Small intestine (tissue), 7 donors: ENCODE data around the gene PDE6C. TPM values are rescaled to one million over a fixed set of nuclear protein-coding genes. Genes with fewer than 3 reads are reported as not detected.
A peak's percentile ranks its signal among the peaks of the same experiment; 100 is the strongest.

Experiments
- DNase-seq, 2 donors: peaks; one replicate each; pipeline versions ENCODE4 v3.0.0 to v3.0.0-alpha.2; 2013
- FAIRE-seq: peaks from 2 replicates; lab custom pipeline; 2012; peaks lifted over from hg19 to GRCh38; lab: Jason Lieb, UNC
- H3K27ac ChIP-seq, 3 donors: one replicate each; pipeline ENCODE4 v1.5.1; 2013; ENCODE audit warnings: low read length in 2 of 3, mild to moderate bottlenecking in 2 of 3, control low read depth in 1 of 3, inconsistent platforms in 1 of 3, low read depth in 1 of 3, moderate library complexity in 1 of 3
- H3K27me3 ChIP-seq, 3 donors: one replicate each; pipeline ENCODE4 v1.6.1; 2013; ENCODE audit warnings: low read length in 3 of 3, inconsistent platforms in 1 of 3; ENCODE audit not compliant: control insufficient read depth in 3 of 3, insufficient read depth in 3 of 3
- H3K36me3 ChIP-seq, 3 donors: one replicate each; pipeline ENCODE4 v1.6.1; 2013; ENCODE audit warnings: low read length in 3 of 3, inconsistent platforms in 1 of 3, low read depth in 1 of 3, mild to moderate bottlenecking in 1 of 3, moderate library complexity in 1 of 3; ENCODE audit not compliant: control insufficient read depth in 3 of 3, insufficient read depth in 2 of 3
- H3K4me1 ChIP-seq, 3 donors: one replicate each; pipeline ENCODE4 v1.6.1; 2013; ENCODE audit warnings: low read length in 2 of 3, inconsistent platforms in 1 of 3, low read depth in 1 of 3, mild to moderate bottlenecking in 1 of 3, moderate library complexity in 1 of 3; ENCODE audit not compliant: control insufficient read depth in 3 of 3, insufficient read depth in 2 of 3
- H3K4me3 ChIP-seq, 3 donors: one replicate each; pipeline ENCODE4 v1.5.1; 2013; ENCODE audit warnings: low read length in 3 of 3, control low read depth in 1 of 3, inconsistent platforms in 1 of 3, low read depth in 1 of 3, mild to moderate bottlenecking in 1 of 3, moderate library complexity in 1 of 3
- H3K9me3 ChIP-seq, 2 donors: one replicate each; pipeline ENCODE4 v1.6.1; 2013; ENCODE audit warnings: low read depth in 1 of 2, low read length in 1 of 2; ENCODE audit not compliant: control insufficient read depth in 2 of 2, insufficient read depth in 1 of 2
- WGBS, 3 donors: extraction: QIAGEN DNeasy Blood & Tissue Kit; methylation state at CpG; one replicate each; pipeline ENCODE4 v1.1.7; 2013; 5-methylcytosine and 5-hydroxymethylcytosine counted together
- polyA plus RNA-seq, 4 donors: library from polyadenylated mRNA; stranded (reverse) in 3 of 4; unstranded in 1 of 4; fragments of 200-250 nt in 3 of 4; fragments of 120-200 nt in 1 of 4; gene quantifications; one replicate each; pipeline versions ENCODE4 v1.2.1 to v1.2.3, GENCODE V29; 2013
- donor health status: healthy with polysubstance abuse.
- donor health status: control.
- donor health status: control.
- donor health status: Bipolar disorder and iron deficiency.
- donor health status: healthy.

PDE6C gene
- polyA plus RNA-seq, 4 donors: 0.28 TPM; not detected in 3

DNA sequence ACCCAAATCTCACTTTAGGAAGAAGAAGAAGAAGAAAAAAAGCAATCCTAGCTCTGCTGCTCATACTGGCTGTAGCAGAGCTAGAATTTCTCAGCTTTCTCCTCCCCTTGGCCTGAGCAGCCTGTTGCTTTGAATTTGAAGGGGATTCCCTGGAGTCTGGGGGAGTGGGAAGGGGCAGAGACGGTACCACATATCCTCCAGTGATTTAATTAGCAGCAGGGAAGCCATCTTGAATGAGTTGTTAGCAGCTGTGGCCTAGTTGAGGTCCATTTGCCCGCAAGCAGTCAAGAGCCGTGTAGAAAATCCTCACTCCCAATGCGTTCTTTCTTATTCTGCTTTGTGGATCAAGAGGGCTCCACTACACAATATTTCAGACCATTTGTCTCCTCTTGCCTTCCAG, 16.5 kb downstream of the PDE6C start:
- H3K27me3 ChIP-seq: peaks cover 0 to 3% (median 0%) of the 10 kb centered on the region in 3 donors
- WGBS, 3 donors: 81 to 84% (median 83%) methylated on average over 4 of the region's 4 CpGs
- no peaks in the 10 kb centered on the region for H3K36me3 ChIP-seq
- no peak for FAIRE-seq
- no peaks in the 10 kb centered on the region for H3K9me3 ChIP-seq
- DNase-seq: no peak
- no peak overlapping the region for H3K4me3 ChIP-seq
- no peaks in the 10 kb centered on the region for H3K4me1 ChIP-seq
- no peak overlapping the region for H3K27ac ChIP-seq

DNA sequence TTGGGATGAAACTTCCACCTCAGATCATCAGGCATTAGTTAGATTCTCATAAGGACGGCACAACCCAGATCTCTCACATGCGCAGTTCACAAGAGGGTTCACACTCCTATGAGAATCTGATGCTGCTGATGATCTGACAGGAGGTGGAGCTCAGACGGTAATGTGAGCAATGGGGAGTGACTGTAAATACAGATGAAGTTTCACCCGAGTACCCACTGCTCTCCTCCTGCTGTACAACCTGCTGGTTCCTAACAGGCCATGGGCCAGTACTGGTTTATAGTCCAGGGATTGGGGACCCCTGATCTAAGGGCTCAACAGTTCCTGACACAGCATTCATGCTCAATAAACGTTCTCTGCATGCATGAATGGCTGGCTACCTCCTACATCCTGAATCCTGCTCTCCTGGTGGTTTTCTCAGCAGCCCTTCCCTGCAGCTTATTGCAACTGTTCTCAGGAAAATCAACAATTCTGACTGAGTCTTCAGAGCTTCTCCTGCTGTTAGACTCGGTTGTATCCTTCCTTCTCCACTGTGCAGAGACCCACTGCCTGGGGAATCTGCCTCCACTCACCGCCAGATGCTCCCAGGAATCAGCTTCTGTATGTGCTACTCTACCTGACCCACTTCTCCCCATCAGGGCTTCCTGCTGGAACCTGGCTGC, 17.4 kb downstream of the PDE6C start:
- Histone ChIP-seq H3K4me3 (no peak overlapping the region), H3K9me3 (no peaks in the 10 kb centered on the region), H3K27ac (no peak overlapping the region), H3K36me3 (no peaks in the 10 kb centered on the region), H3K4me1 (no peaks in the 10 kb centered on the region), H3K27me3 (peaks cover 0 to 3% (median 0%) of the 10 kb centered on the region in 3 donors)
- 62 to 64% (median 64%) methylated on average over 7 of the region's 7 CpGs for WGBS, 3 donors
- DNase-seq: no peak
- FAIRE-seq: no peak

DNA sequence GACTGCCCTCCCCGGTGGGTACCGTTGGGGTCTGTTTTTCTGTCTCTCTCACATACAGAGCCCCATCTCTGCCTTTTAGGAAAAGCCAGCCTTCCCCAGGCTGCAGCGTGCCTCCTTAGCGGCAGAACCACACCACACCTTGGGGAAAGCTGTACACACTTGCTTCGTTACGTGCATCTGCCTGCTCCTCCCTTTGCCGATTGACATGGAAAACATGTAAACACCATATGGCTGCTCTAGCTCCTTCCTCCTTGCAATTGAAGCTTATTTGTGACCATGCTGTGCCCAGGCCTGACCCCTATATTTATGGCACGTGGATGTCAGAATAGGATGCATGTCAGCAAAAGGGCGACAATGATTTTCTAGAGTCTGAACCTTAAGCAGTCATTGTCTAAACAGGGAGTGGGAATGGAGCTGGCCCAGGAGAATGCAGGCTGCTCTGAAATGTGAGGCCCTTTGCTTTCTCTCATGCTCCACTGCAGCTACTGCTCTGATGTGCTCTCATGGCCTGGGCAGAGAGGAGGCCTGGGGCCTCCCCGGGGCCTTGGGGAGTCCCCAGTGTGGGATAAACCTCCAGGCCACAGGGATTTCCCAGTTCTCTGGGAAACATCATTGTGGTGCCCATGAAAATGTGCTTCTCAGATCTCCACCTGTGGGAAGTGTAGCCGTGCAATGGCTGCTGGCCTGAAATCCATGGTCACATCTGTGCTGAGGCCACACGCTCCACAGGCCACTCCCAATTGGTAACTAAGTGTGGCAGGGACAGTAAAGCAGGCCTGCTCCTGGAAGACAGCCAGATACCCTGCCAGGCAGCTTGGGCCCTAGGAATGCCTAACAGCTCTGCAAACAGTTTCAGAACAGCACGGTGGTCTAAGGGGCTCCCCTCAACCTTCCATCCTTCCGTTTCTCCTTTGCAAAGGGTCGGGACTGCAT, 18.6 kb downstream of the PDE6C start:
- Histone ChIP-seq H3K36me3 (no peaks in the 10 kb centered on the region), H3K4me3 (no peak overlapping the region), H3K27me3 (peaks cover 0 to 3% (median 0%) of the 10 kb centered on the region in 3 donors), H3K4me1 (no peaks in the 10 kb centered on the region), H3K9me3 (no peaks in the 10 kb centered on the region), H3K27ac (no peak overlapping the region)
- DNase-seq (peak; percentile 5 to 9), FAIRE-seq (no peak)
- WGBS, 3 donors: 75 to 85% (median 78%) methylated on average over 15 of the region's 15 CpGs

- no peak overlapping the region for H3K4me3 ChIP-seq
- H3K36me3 ChIP-seq: no peaks in the 10 kb centered on the region
- FAIRE-seq: no peak
- 92 to 93% (median 92%) methylated on average over 7 of the region's 7 CpGs for WGBS, 3 donors
- no peak overlapping the region for H3K27ac ChIP-seq
- H3K4me1 ChIP-seq: no peaks in the 10 kb centered on the region
- peaks cover 0 to 3% (median 3%) of the 10 kb centered on the region in 3 donors for H3K27me3 ChIP-seq
- no peak for DNase-seq
- peaks cover 0 to 6% of the 10 kb centered on the region in 2 donors for H3K9me3 ChIP-seq
These were observed 27.5 kb downstream of the PDE6C start for GRCh38 chr10:93639791-93640190.

DNA sequence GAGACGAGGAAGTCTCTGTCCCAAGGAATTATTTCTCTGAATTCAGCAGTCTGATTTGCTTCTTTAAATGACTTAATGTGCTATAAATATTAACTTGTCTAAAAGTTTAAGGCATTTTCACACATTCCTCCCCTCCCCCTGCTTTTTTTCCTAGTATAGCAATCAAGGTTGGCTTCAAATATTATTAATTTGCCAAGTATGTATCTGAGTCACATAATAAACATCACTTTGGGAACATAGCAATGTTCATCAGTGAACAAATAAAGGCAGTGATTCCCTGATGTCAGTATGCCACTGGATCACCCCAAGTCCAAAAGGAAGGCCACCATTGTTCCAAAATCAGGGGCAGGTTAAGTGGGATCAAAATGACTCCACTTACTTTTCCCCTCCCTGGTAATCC, 40.5 kb downstream of the PDE6C start:
- Histone ChIP-seq H3K36me3 (no peaks in the 10 kb centered on the region), H3K4me3 (no peak overlapping the region), H3K27ac (no peak overlapping the region), H3K27me3 (no peaks in the 10 kb centered on the region), H3K9me3 (peaks cover 0 to 3% of the 10 kb centered on the region in 2 donors), H3K4me1 (no peaks in the 10 kb centered on the region)
- no peak for FAIRE-seq
- DNase-seq: no peak
- WGBS, 3 donors: 76 to 85% (median 79%) methylated on average over 1 of the region's 1 CpG

DNA sequence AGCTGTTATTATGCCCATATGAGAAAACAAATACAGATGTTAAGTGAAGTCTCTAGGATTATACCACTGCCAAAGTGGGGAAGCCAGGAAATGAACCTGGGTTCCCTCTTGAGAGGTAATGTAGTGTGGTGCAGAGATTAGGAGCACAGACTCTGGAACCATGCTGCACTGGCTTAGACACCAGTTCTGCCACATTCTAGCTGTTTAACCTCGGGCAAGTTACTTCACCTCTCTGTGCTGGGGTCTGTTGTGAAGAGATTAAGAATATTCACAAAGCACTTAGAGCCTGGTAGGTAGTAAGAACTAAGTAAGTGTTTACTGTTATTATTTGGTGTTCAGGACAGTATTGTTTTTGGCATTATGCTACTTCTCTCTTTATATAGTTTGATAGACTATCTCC, 41.9 kb downstream of the PDE6C start:
- no peak overlapping the region for H3K4me3 ChIP-seq
- H3K36me3 ChIP-seq: no peaks in the 10 kb centered on the region
- H3K27me3 ChIP-seq: no peaks in the 10 kb centered on the region
- H3K9me3 ChIP-seq: peaks cover 0 to 3% of the 10 kb centered on the region in 2 donors
- FAIRE-seq (no peak), DNase-seq (no peak)
- 84 to 88% (median 86%) methylated on average over 1 of the region's 1 CpG for WGBS, 3 donors
- no peak overlapping the region for H3K27ac ChIP-seq
- H3K4me1 ChIP-seq: no peaks in the 10 kb centered on the region

- Histone ChIP-seq H3K27ac (no peak overlapping the region), H3K27me3 (no peaks in the 10 kb centered on the region), H3K9me3 (peaks cover 0 to 2% of the 10 kb centered on the region in 2 donors), H3K4me1 (no peaks in the 10 kb centered on the region), H3K36me3 (no peaks in the 10 kb centered on the region), H3K4me3 (no peak overlapping the region)
- FAIRE-seq (no peak), DNase-seq (no peak)
- 80 to 86% (median 84%) methylated on average over 1 of the region's 1 CpG for WGBS, 3 donors
These were observed 43.8 kb downstream of the PDE6C start for GRCh38 chr10:93656155-93656554.

GRCh38 chr10:93657757-93658156, 45.4 kb downstream of the PDE6C start:
- Histone ChIP-seq H3K4me3 (no peak overlapping the region), H3K27me3 (no peaks in the 10 kb centered on the region), H3K4me1 (no peaks in the 10 kb centered on the region), H3K36me3 (peaks cover 0 to 2% (median 0%) of the 10 kb centered on the region in 3 donors), H3K27ac (no peak overlapping the region), H3K9me3 (no peaks in the 10 kb centered on the region)
- WGBS, 3 donors: 63 to 80% (median 64%) methylated on average over 1 of the region's 1 CpG
- no peak for FAIRE-seq
- DNase-seq: no peak
